ENCODE results near the gene SAXO1.

DNA sequence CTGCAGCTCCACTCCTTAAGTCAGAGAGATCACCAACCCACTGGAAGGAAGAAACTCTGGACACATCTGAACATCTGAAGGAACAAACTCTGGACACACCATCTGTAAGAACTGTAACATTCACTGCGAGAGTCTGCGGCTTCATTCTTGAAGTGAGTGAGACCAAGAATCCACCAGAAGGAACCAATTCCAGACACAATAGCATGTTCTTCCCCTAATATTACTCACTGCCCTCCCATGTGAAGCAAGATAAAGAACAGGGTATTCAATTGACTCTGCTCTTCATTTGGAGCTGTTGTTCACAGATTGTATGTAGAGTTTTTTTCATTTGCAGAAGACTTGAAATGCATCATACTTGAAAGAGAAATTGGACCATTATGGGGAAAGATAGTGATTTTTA, 10.8 kb downstream of the SAXO1 start:
- TF ChIP-seq, protein P1, sequence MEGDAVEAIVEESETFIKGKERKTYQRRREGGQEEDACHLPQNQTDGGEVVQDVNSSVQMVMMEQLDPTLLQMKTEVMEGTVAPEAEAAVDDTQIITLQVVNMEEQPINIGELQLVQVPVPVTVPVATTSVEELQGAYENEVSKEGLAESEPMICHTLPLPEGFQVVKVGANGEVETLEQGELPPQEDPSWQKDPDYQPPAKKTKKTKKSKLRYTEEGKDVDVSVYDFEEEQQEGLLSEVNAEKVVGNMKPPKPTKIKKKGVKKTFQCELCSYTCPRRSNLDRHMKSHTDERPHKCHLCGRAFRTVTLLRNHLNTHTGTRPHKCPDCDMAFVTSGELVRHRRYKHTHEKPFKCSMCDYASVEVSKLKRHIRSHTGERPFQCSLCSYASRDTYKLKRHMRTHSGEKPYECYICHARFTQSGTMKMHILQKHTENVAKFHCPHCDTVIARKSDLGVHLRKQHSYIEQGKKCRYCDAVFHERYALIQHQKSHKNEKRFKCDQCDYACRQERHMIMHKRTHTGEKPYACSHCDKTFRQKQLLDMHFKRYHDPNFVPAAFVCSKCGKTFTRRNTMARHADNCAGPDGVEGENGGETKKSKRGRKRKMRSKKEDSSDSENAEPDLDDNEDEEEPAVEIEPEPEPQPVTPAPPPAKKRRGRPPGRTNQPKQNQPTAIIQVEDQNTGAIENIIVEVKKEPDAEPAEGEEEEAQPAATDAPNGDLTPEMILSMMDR (IDR thresholded peaks at IDR 0.05; ENCODE audit: poor library complexity, severe bottlenecking), result no peak
- TF ChIP-seq, protein P2, sequence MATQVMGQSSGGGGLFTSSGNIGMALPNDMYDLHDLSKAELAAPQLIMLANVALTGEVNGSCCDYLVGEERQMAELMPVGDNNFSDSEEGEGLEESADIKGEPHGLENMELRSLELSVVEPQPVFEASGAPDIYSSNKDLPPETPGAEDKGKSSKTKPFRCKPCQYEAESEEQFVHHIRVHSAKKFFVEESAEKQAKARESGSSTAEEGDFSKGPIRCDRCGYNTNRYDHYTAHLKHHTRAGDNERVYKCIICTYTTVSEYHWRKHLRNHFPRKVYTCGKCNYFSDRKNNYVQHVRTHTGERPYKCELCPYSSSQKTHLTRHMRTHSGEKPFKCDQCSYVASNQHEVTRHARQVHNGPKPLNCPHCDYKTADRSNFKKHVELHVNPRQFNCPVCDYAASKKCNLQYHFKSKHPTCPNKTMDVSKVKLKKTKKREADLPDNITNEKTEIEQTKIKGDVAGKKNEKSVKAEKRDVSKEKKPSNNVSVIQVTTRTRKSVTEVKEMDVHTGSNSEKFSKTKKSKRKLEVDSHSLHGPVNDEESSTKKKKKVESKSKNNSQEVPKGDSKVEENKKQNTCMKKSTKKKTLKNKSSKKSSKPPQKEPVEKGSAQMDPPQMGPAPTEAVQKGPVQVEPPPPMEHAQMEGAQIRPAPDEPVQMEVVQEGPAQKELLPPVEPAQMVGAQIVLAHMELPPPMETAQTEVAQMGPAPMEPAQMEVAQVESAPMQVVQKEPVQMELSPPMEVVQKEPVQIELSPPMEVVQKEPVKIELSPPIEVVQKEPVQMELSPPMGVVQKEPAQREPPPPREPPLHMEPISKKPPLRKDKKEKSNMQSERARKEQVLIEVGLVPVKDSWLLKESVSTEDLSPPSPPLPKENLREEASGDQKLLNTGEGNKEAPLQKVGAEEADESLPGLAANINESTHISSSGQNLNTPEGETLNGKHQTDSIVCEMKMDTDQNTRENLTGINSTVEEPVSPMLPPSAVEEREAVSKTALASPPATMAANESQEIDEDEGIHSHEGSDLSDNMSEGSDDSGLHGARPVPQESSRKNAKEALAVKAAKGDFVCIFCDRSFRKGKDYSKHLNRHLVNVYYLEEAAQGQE (IDR thresholded peaks at IDR 0.05; ENCODE audit: borderline replicate concordance), result no peak
- TF ChIP-seq TAF1 (IDR thresholded peaks at IDR 0.05; ENCODE audit: low read depth), result no peak

Data from neural cell (in vitro differentiated cells).